Endothelial cell of umbilical vein (primary cell): ENCODE data around the gene KRTAP10-6. TPM values are rescaled to one million over a fixed set of nuclear protein-coding genes. Genes with fewer than 3 reads are reported as not detected.

Experiments used
- BruUV-seq: library from RNA; stranded (reverse); fragments of 400-500 nt; replicated peaks from 2 replicates; lab custom pipeline; 2021; lab: Mats Ljungman, UMichigan
- CTCF ChIA-PET: fragments of 300-600, 350-600 bp; sonication (Branson Sonifier 250); formaldehyde crosslinking; loops from one replicate; lab custom pipeline; 2021; ENCODE audit warnings: antibody characterized with exemption, inconsistent platforms; lab: Charles Lee
- POLR2A ChIA-PET: fragments of 300-600, 350-600 bp; sonication (Branson Sonifier 250); formaldehyde crosslinking; loops from one replicate; lab custom pipeline; 2021; ENCODE audit warnings: antibody characterized with exemption, inconsistent platforms; lab: Charles Lee
- DNase-seq: peaks from one replicate; pipeline ENCODE4 v3.0.0-alpha.2; 2011; ENCODE audit warnings: low read depth, low spot score
- FAIRE-seq: peaks from 2 replicates; lab custom pipeline; 2011; peaks lifted over from hg19 to GRCh38; lab: Jason Lieb, UNC
- H2AFZ ChIP-seq: 2 replicates; pipeline ENCODE4 v1.6.0; 2012; ENCODE audit warnings: low read depth, low read length, control low read depth, inconsistent platforms
- H3K27ac ChIP-seq: 2 replicates; pipeline ENCODE4 v1.5.1; 2011; ENCODE audit warnings: low read depth, mild to moderate bottlenecking, control low read depth, low read length, moderate library complexity; ENCODE audit not compliant: insufficient read depth
- H3K27me3 ChIP-seq, 2 experiments: 2 replicates each; pipeline versions ENCODE4 v1.6.0 to v1.6.1; 2011; ENCODE audit warnings: low read length in 2 of 2, mixed read lengths in 1 of 2; ENCODE audit not compliant: control insufficient read depth in 2 of 2, insufficient read depth in 2 of 2
- H3K36me3 ChIP-seq, 2 experiments: 2 replicates in 1 of 2; 3 replicates in 1 of 2; pipeline ENCODE4 v1.5.1; 2011; ENCODE audit warnings: low read length in 2 of 2, mild to moderate bottlenecking in 1 of 2, moderate library complexity in 1 of 2; ENCODE audit not compliant: control insufficient read depth in 2 of 2, insufficient read depth in 2 of 2; ENCODE audit errors: extremely low read depth in 1 of 2
- H3K4me1 ChIP-seq: 3 replicates; pipeline ENCODE4 v1.5.1; 2011; ENCODE audit warnings: mild to moderate bottlenecking, low read length; ENCODE audit not compliant: control insufficient read depth, insufficient read depth; ENCODE audit errors: extremely low read depth
- H3K4me2 ChIP-seq: 2 replicates; pipeline ENCODE4 v1.6.1; 2011; ENCODE audit warnings: low read length, control low read depth, mixed read lengths; ENCODE audit not compliant: insufficient read depth
- H3K4me3 ChIP-seq, 3 experiments: fragments of 200-600 bp in 1 of 3; sonication (generic), shearing (Covaris generic) in 1 of 3; replicated peaks in 1 of 3; 2 replicates each; pipeline ENCODE4 v1.5.1; 2011 to 2016; ENCODE audit warnings: control low read depth in 3 of 3, low read length in 3 of 3, mild to moderate bottlenecking in 2 of 3, inconsistent platforms in 1 of 3, low read depth in 1 of 3, moderate library complexity in 1 of 3; ENCODE audit not compliant: insufficient read depth in 1 of 3
- H3K79me2 ChIP-seq: 2 replicates; pipeline ENCODE4 v1.6.0; 2012; ENCODE audit warnings: low read length, inconsistent platforms; ENCODE audit not compliant: control insufficient read depth, insufficient read depth
- H3K9ac ChIP-seq: replicated peaks from 2 replicates; pipeline ENCODE3; 2011; ENCODE audit warnings: low read length, control low read depth; ENCODE audit not compliant: insufficient read depth; ENCODE audit errors: extremely low read depth
- H3K9me1 ChIP-seq: replicated peaks from 3 replicates; pipeline ENCODE4 v1.6.0; 2011; ENCODE audit warnings: mild to moderate bottlenecking, low read length; ENCODE audit not compliant: control insufficient read depth, insufficient read depth; ENCODE audit errors: extremely low read depth
- H3K9me3 ChIP-seq: replicated peaks from 2 replicates; pipeline ENCODE4 v1.5.1; 2012; ENCODE audit warnings: low read length, inconsistent platforms; ENCODE audit not compliant: control insufficient read depth, insufficient read depth
- H4K20me1 ChIP-seq: replicated peaks from 2 replicates; pipeline ENCODE3; 2011; ENCODE audit warnings: mild to moderate bottlenecking, low read length; ENCODE audit not compliant: control insufficient read depth, insufficient read depth; ENCODE audit errors: extremely low read depth
- EZH2 ChIP-seq: IDR thresholded peaks from 2 replicates; pipeline ENCODE4 v1.6.1; 2012; ENCODE audit warnings: borderline replicate concordance, low read depth, mild to moderate bottlenecking, moderate library complexity, low read length, inconsistent platforms; ENCODE audit not compliant: severe bottlenecking
- FOS ChIP-seq: IDR thresholded peaks from 2 replicates; pipeline ENCODE4 v1.6.1; 2011; ENCODE audit warnings: mild to moderate bottlenecking, low read length, moderate library complexity, borderline replicate concordance; ENCODE audit not compliant: insufficient read depth
- GATA2 ChIP-seq: IDR thresholded peaks from 2 replicates; pipeline ENCODE4 v1.7.0; 2011; ENCODE audit warnings: low read depth, mild to moderate bottlenecking, moderate library complexity, mixed read lengths, low read length; ENCODE audit not compliant: insufficient read length, insufficient read depth
- JUN ChIP-seq: IDR thresholded peaks from 2 replicates; pipeline ENCODE4 v1.6.1; 2011; ENCODE audit warnings: borderline replicate concordance, low read depth; ENCODE audit not compliant: insufficient read length, insufficient read depth
- MYC ChIP-seq: IDR thresholded peaks from one replicate; pipeline ENCODE4 v1.6.1; 2011; ENCODE audit warnings: mild to moderate bottlenecking, low read depth, low read length
- POLR2A ChIP-seq: IDR thresholded peaks from 2 replicates; pipeline ENCODE4 v1.6.1; 2012; ENCODE audit warnings: low read depth, mild to moderate bottlenecking, control low read depth, low read length
- POLR2AphosphoS5 ChIP-seq: IDR thresholded peaks from 2 replicates; pipeline ENCODE4 v1.6.1; 2012; ENCODE audit warnings: low read depth, mild to moderate bottlenecking, control low read depth, low read length, moderate library complexity; ENCODE audit not compliant: insufficient read depth
- dilution Hi-C: fragments of 300-500 bp; cut with MboI; formaldehyde crosslinking; loops from one replicate; pipeline ENCODE4 v1.15.0; 2019; ENCODE audit warnings: low sequenced_read_pairs; ENCODE audit not compliant: extremely low pct_ligation_motif_present
- intact Hi-C: fragments of 100-400 bp; cut with micrococcal nuclease; formaldehyde crosslinking; loops from one replicate; pipeline ENCODE4 v1.10.0; 2022
- polyA plus RNA-seq, 4 experiments: library from polyadenylated mRNA; depleted of rRNA in 3 of 4; stranded (reverse) in 3 of 4; unstranded in 1 of 4; fragments of >200 nt; gene quantifications; 2 replicates each; pipeline versions ENCODE4 v1.2.1 to v1.2.3, GENCODE V29; 2011 to 2012; ENCODE audit warnings: missing spikeins in 1 of 4
- total RNA-seq: library from RNA; stranded (reverse); gene quantifications from 2 replicates; pipeline ENCODE4 v1.2.3, GENCODE V29; 2021
- TF ChIP-seq, protein P1 (sequence below), 2 donors: IDR thresholded peaks; 1 replicate in 1 of 2; 2 replicates in 1 of 2; pipeline ENCODE4 v1.5.1; 2011; ENCODE audit warnings: low read length in 2 of 2, mild to moderate bottlenecking in 2 of 2, moderate library complexity in 2 of 2, control low read depth in 1 of 2, inconsistent platforms in 1 of 2, low read depth in 1 of 2; ENCODE audit not compliant: insufficient read depth in 1 of 2; ENCODE audit errors: extremely low read depth in 1 of 2
- TF ChIP-seq, protein P2 (sequence below): IDR thresholded peaks from 2 replicates; pipeline ENCODE4 v1.6.1; 2011; ENCODE audit not compliant: insufficient read depth, insufficient read length

KRTAP10-6 gene
- total and polyA plus RNA-seq, 2 donors (not counting 3 experiments of a cell fraction or from before 2014, with no cell fraction given): not detected

GRCh38 chr21:44576025-44576420, 16.3 kb downstream of the KRTAP10-6 start:
- no peak overlapping the region for H3K4me3 ChIP-seq
- no peaks in the 10 kb centered on the region for H3K27me3 ChIP-seq
- H3K9me3 ChIP-seq: no peaks in the 10 kb centered on the region
- no TSS peak for BruUV-seq
- no peak overlapping the region for H3K9ac ChIP-seq
- H3K9me1 ChIP-seq: no peaks in the 10 kb centered on the region
- no peak overlapping the region for H3K4me2 ChIP-seq
- no peak for DNase-seq
- ChIA-PET POLR2A (no interaction called here), CTCF (no interaction called here)
- intact Hi-C loops: no loop called here
- H3K4me1 ChIP-seq: no peaks in the 10 kb centered on the region
- no peak for FAIRE-seq
- H3K27ac ChIP-seq: no peak overlapping the region
- no peak overlapping the region for H2AFZ ChIP-seq
- no peaks in the 10 kb centered on the region for H3K36me3 ChIP-seq
- TF ChIP-seq EZH2 (no peak), POLR2AphosphoS5 (no peak), MYC (no peak), FOS (no peak), POLR2A (no peak), GATA2 (no peak), JUN (no peak)
- TF ChIP-seq, protein P1, sequence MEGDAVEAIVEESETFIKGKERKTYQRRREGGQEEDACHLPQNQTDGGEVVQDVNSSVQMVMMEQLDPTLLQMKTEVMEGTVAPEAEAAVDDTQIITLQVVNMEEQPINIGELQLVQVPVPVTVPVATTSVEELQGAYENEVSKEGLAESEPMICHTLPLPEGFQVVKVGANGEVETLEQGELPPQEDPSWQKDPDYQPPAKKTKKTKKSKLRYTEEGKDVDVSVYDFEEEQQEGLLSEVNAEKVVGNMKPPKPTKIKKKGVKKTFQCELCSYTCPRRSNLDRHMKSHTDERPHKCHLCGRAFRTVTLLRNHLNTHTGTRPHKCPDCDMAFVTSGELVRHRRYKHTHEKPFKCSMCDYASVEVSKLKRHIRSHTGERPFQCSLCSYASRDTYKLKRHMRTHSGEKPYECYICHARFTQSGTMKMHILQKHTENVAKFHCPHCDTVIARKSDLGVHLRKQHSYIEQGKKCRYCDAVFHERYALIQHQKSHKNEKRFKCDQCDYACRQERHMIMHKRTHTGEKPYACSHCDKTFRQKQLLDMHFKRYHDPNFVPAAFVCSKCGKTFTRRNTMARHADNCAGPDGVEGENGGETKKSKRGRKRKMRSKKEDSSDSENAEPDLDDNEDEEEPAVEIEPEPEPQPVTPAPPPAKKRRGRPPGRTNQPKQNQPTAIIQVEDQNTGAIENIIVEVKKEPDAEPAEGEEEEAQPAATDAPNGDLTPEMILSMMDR (IDR thresholded peaks at IDR 0.05; ENCODE audit: extremely low read depth in 1 of 2, insufficient read depth in 1 of 2, low read depth in 1 of 2, low read length in 2 of 2): no peak
- TF ChIP-seq, protein P2, sequence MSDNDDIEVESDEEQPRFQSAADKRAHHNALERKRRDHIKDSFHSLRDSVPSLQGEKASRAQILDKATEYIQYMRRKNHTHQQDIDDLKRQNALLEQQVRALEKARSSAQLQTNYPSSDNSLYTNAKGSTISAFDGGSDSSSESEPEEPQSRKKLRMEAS: no peak
- dilution Hi-C loops: no loop called here
- no peaks in the 10 kb centered on the region for H4K20me1 ChIP-seq
- no peaks in the 10 kb centered on the region for H3K79me2 ChIP-seq
